ENCODE measurements around the gene HECTD3. TPM values are rescaled to one million over a fixed set of nuclear protein-coding genes. Genes with fewer than 3 reads are reported as not detected.
"Not testable (repeated sequence)": the region's sequence is repeated elsewhere in the genome, so short reads cannot be mapped to it uniquely, and the experiment has no call there.

Gene HECTD3
- total RNA-seq, 1 donor from 2014 or later: 10.6 TPM

- no peak for DNase-seq (ENCODE audit: low spot score)
Observed at GRCh38 chr1:44994309-44994898, 16.7 kb downstream of the HECTD3 start.

GRCh38 chr1:44988531-44989156 lies 22.5 kb downstream of the HECTD3 start:
- DNase-seq (ENCODE audit: low spot score): no peak

- no peak for DNase-seq (ENCODE audit: low spot score)
Observed at GRCh38 chr1:44985747-44986359, 25.3 kb downstream of the HECTD3 start.

- DNase-seq (ENCODE audit: low spot score): not testable (repeated sequence)
Observed at GRCh38 chr1:44977372-44977771, 33.8 kb downstream of the HECTD3 start.

- no peak for DNase-seq (ENCODE audit: low spot score)
Observed at GRCh38 chr1:44976252-44976651, 34.9 kb downstream of the HECTD3 start.

- DNase-seq (ENCODE audit: low spot score): no peak
Observed at GRCh38 chr1:44973645-44974044, 37.5 kb downstream of the HECTD3 start.

GRCh38 chr1:44970317-44970716 lies 40.8 kb downstream of the HECTD3 start:
- DNase-seq (ENCODE audit: low spot score): no peak

DNA sequence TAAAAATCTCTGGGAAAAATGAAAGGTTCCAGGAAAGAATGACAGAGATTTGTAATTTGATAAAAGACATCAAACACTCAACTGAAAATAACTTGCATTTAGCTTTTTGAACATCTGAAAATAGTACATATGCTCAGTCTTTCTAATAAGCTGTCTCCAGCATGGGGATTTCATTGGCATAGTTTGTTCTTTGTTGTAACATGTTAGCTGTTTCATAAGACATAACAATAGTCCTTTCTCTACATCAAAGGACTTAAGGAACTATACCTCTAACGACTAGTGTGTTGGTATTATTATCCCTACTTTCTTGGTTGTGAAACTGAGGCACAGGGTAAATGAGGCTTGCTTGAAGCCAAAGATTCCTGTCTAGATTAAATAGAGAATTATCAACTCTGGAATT lies 46.7 kb downstream of the HECTD3 start:
- DNase-seq (ENCODE audit: low spot score): no peak

DNA sequence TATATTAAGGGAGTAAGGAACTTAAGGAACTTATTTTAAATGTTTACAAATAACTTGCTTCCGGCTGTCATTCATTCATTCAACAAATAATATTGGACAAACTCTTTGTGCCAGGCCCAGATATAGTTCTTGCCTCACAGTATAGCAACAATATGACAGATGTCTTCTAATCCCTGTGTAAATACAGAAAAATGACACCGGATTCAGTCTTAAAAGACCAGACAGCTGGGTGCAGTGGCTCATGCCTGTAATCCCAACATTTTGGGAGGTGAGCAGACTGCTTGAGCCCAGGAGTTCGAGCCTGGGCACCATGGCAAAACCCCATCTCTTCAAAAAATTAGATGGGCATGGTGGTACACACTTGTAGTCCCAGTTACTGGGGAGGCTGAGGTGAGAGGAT lies 48.4 kb downstream of the HECTD3 start:
- no peak for DNase-seq (ENCODE audit: low spot score)

- not testable (repeated sequence) for DNase-seq (ENCODE audit: low spot score)
Observed at GRCh38 chr1:44962022-44962421, 49.1 kb downstream of the HECTD3 start.

DNA sequence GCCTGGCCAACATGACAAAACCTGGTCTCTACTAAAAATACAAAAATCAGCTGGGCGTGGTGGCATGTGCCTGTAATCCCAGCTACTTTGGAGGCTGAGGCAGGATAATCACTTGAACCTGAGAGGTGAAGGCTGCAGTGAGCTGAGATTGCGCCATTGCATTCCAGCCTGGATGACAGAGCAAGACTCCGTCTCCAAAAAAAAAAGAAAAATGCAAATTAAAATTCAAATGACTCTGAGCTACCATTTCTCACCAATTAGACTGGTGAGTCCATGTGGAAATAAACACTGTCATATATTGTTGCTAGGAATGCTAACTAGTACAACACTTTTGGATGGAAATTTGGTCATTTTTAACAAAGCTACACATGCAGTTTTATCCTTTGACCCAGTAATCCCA lies 53.6 kb downstream of the HECTD3 start:
- not testable (repeated sequence) for DNase-seq (ENCODE audit: low spot score)

DNA sequence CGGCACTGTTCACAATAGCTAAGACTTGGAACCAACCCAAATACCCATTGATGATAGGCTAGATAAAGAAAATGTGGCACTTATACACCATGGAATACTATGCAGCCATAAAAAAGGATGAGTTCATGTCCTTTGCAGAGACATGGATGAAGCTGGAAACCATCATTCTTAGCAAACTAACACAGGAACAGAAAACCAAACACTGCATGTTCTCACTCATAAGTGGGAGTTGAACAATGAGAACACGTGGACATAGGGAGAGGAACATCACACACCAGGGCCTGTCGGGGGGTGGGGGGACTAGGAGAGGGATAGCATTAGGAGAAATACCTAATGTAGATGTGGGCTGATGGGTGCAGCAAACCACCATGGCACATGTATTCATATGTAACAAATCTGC lies 55.0 kb downstream of the HECTD3 start:
- DNase-seq (ENCODE audit: low spot score): not testable (repeated sequence)

Other genes starting within 250 kb of the HECTD3 start
- gene RPS8, start 235.8 kb downstream of the HECTD3 start, total RNA-seq (ENCODE audit: insufficient read depth, low replicate concordance): 1,750 TPM
- gene BEST4, start 223.2 kb downstream of the HECTD3 start, total RNA-seq (ENCODE audit: insufficient read depth, low replicate concordance): 0.48 TPM
- gene PLK3, start 210.9 kb downstream of the HECTD3 start, total RNA-seq (ENCODE audit: insufficient read depth, low replicate concordance): 36.8 TPM
- gene DYNLT4, start 204.0 kb downstream of the HECTD3 start, total RNA-seq (ENCODE audit: insufficient read depth, low replicate concordance): not detected
- 10.1 TPM for gene BTBD19, start 202.8 kb downstream of the HECTD3 start, total RNA-seq (ENCODE audit: insufficient read depth, low replicate concordance)
- 0.72 TPM for gene PTCH2, start 168.1 kb downstream of the HECTD3 start, total RNA-seq (ENCODE audit: insufficient read depth, low replicate concordance)
- gene EIF2B3, start 24.7 kb downstream of the HECTD3 start, total RNA-seq (ENCODE audit: insufficient read depth, low replicate concordance): 5.5 TPM
- gene UROD, start 930 bp upstream of the HECTD3 start, total RNA-seq (ENCODE audit: insufficient read depth, low replicate concordance): 77.5 TPM
- gene ZSWIM5, start 195.3 kb upstream of the HECTD3 start, total RNA-seq (ENCODE audit: insufficient read depth, low replicate concordance): 0.48 TPM

Measured in umbilical cord (tissue), 2 donors.